Neural progenitor cell (in vitro differentiated cells): ENCODE measurements around the gene RNPEPL1. TPM values are rescaled to one million over a fixed set of nuclear protein-coding genes. Genes with fewer than 3 reads are reported as not detected.

ENCODE experiments used
- DNase-seq: peaks from one replicate; pipeline ENCODE4 v3.0.0-alpha.2; 2016; ENCODE audit warnings: low spot score
- H2AFZ ChIP-seq: fragments of 200-600 bp; sonication (generic); replicated peaks from 2 replicates; pipeline ENCODE4 v1.6.1; 2016; ENCODE audit warnings: antibody characterized with exemption
- H3F3A ChIP-seq: fragments of 200-600 bp; sonication (generic); 2 replicates; pipeline ENCODE4 v1.6.1; 2016; ENCODE audit warnings: antibody characterized with exemption, low read depth
- H3K27ac ChIP-seq: fragments of 200-600 bp; sonication (generic); 2 replicates; pipeline ENCODE4 v1.5.1; 2016; ENCODE audit warnings: mild to moderate bottlenecking
- H3K27me3 ChIP-seq: fragments of 200-600 bp; sonication (generic); 2 replicates; pipeline ENCODE4 v1.6.1; 2016; ENCODE audit warnings: mild to moderate bottlenecking, moderate library complexity
- H3K36me3 ChIP-seq: fragments of 200-600 bp; sonication (generic); 2 replicates; pipeline ENCODE4 v1.5.1; 2016
- H3K4me1 ChIP-seq: fragments of 200-600 bp; sonication (generic); 2 replicates; pipeline ENCODE4 v1.6.1; 2016; ENCODE audit warnings: mixed run types
- H3K4me2 ChIP-seq: fragments of 200-600 bp; sonication (generic); 2 replicates; pipeline ENCODE4 v1.6.1; 2016
- H3K4me3 ChIP-seq: fragments of 200-600 bp; sonication (generic); 2 replicates; pipeline ENCODE4 v1.5.1; 2016
- H3K79me2 ChIP-seq: fragments of 200-600 bp; sonication (generic); 2 replicates; pipeline ENCODE4 v1.6.1; 2016; ENCODE audit warnings: low read depth
- H3K9ac ChIP-seq: fragments of 200-600 bp; sonication (generic); 2 replicates; pipeline ENCODE4 v1.6.1; 2016
- H3K9me3 ChIP-seq: fragments of 200-600 bp; sonication (generic); 2 replicates; pipeline ENCODE4 v1.5.1; 2016; ENCODE audit warnings: low read depth
- H4K20me1 ChIP-seq: fragments of 200-600 bp; sonication (generic); 2 replicates; pipeline ENCODE4 v1.6.1; 2016; ENCODE audit warnings: low read depth
- H3K27ac Mint-ChIP-seq: 3 replicates; pipeline ENCODE4 v1.8.0; 2021; ENCODE audit warnings: mixed read lengths
- H3K27me3 Mint-ChIP-seq: 2 replicates; pipeline ENCODE4 v1.8.0; 2022; ENCODE audit warnings: low read depth, mild to moderate bottlenecking, inconsistent platforms, moderate library complexity, mixed read lengths; ENCODE audit not compliant: insufficient read depth
- H3K36me3 Mint-ChIP-seq: 3 replicates; pipeline ENCODE4 v1.8.0; 2021; ENCODE audit warnings: mixed read lengths
- H3K4me1 Mint-ChIP-seq: 3 replicates; pipeline ENCODE4 v1.8.0; 2021; ENCODE audit warnings: mixed read lengths
- H3K4me3 Mint-ChIP-seq: 3 replicates; pipeline ENCODE4 v1.8.0; 2021; ENCODE audit warnings: mild to moderate bottlenecking, moderate library complexity, mixed read lengths
- H3K9me3 Mint-ChIP-seq: 3 replicates; pipeline ENCODE4 v1.8.0; 2020; ENCODE audit warnings: mixed read lengths
- CTCF ChIP-seq: fragments of 200-600 bp; sonication (generic); IDR thresholded peaks from 2 replicates; pipeline ENCODE4 v1.5.1; 2017; ENCODE audit warnings: antibody characterized with exemption, mild to moderate bottlenecking
- EZH2 ChIP-seq: fragments of 200-600 bp; sonication (generic); IDR thresholded peaks from 2 replicates; pipeline ENCODE4 v1.6.1; 2017; ENCODE audit warnings: antibody characterized with exemption, mild to moderate bottlenecking, moderate library complexity
- EZH2phosphoT487 ChIP-seq: fragments of 200-600 bp; sonication (generic); IDR thresholded peaks from 2 replicates; pipeline ENCODE4 v1.6.1; 2017; ENCODE audit warnings: antibody characterized with exemption
- total RNA-seq: library from RNA; depleted of rRNA; stranded (reverse); fragments of >200 nt; gene quantifications from 2 replicates; pipeline ENCODE4 v1.2.3, GENCODE V29; 2015; ENCODE audit warnings: low replicate concordance

RNPEPL1 gene
- total RNA-seq, 1 donor from 2014 or later: 2.7 TPM

GRCh38 chr2:240588006-240588655 is 19.8 kb downstream of the RNPEPL1 start:
- Histone ChIP-seq H3K4me2 (peak overlapping the region; percentile 91), H3K27me3 (no peaks in the 10 kb centered on the region), H4K20me1 (peaks cover 41% of the 10 kb centered on the region), H3K27ac (no peak overlapping the region), H3K79me2 (peaks cover 68% of the 10 kb centered on the region), H3F3A (no peaks in the 10 kb centered on the region), H3K36me3 (no peaks in the 10 kb centered on the region), H3K9me3 (no peaks in the 10 kb centered on the region), H2AFZ (no peak overlapping the region), H3K9ac (peak overlapping the region; percentile 18), H3K4me1 (peaks cover 19% of the 10 kb centered on the region), H3K4me3 (peak overlapping the region; percentile 90)
- no peak for DNase-seq
- peak overlapping the region; percentile 95 for H3K4me3 Mint-ChIP-seq
- no peak for TF ChIP-seq CTCF
- H3K27me3 Mint-ChIP-seq: no peaks in the 10 kb centered on the region
- H3K36me3 Mint-ChIP-seq: peaks cover 9% of the 10 kb centered on the region
- peak overlapping the region; percentile 15 for H3K27ac Mint-ChIP-seq
- H3K4me1 Mint-ChIP-seq: peaks cover 30% of the 10 kb centered on the region
- no peaks in the 10 kb centered on the region for H3K9me3 Mint-ChIP-seq

GRCh38 chr2:240588669-240589068 is 20.4 kb downstream of the RNPEPL1 start:
- Histone ChIP-seq H3K9me3 (no peaks in the 10 kb centered on the region), H3K79me2 (peaks cover 63% of the 10 kb centered on the region), H3K36me3 (no peaks in the 10 kb centered on the region), H4K20me1 (peaks cover 46% of the 10 kb centered on the region), H3K27ac (no peak overlapping the region), H3K4me1 (peaks cover 19% of the 10 kb centered on the region), H2AFZ (no peak overlapping the region), H3F3A (no peaks in the 10 kb centered on the region), H3K9ac (no peak overlapping the region), H3K4me3 (no peak overlapping the region), H3K4me2 (peak overlapping the region; percentile 91), H3K27me3 (no peaks in the 10 kb centered on the region)
- Mint-ChIP-seq H3K36me3 (peaks cover 9% of the 10 kb centered on the region), H3K27ac (no peak overlapping the region), H3K4me1 (peaks cover 30% of the 10 kb centered on the region), H3K9me3 (no peaks in the 10 kb centered on the region), H3K4me3 (peak overlapping the region; percentile 95), H3K27me3 (no peaks in the 10 kb centered on the region)
- TF ChIP-seq CTCF (no peak), EZH2 (no peak)
- no peak for DNase-seq

GRCh38 chr2:240589375-240589774 is 21.1 kb downstream of the RNPEPL1 start:
- H3K27me3 Mint-ChIP-seq: no peaks in the 10 kb centered on the region
- Histone ChIP-seq H3K4me2 (no peak overlapping the region), H3K4me1 (peaks cover 19% of the 10 kb centered on the region), H3K36me3 (no peaks in the 10 kb centered on the region), H4K20me1 (peaks cover 46% of the 10 kb centered on the region), H3K79me2 (peaks cover 56% of the 10 kb centered on the region), H2AFZ (no peak overlapping the region), H3F3A (no peaks in the 10 kb centered on the region), H3K9me3 (no peaks in the 10 kb centered on the region), H3K27me3 (no peaks in the 10 kb centered on the region), H3K27ac (no peak overlapping the region), H3K9ac (no peak overlapping the region), H3K4me3 (no peak overlapping the region)
- H3K4me1 Mint-ChIP-seq: peaks cover 29% of the 10 kb centered on the region
- no peak overlapping the region for H3K27ac Mint-ChIP-seq
- peak overlapping the region; percentile 95 for H3K4me3 Mint-ChIP-seq
- no peak for DNase-seq
- TF ChIP-seq CTCF (no peak), EZH2 (no peak), EZH2phosphoT487 (no peak)
- H3K36me3 Mint-ChIP-seq: peaks cover 9% of the 10 kb centered on the region
- H3K9me3 Mint-ChIP-seq: no peaks in the 10 kb centered on the region
